ENCODE results near the gene IMMP2L.

DNA sequence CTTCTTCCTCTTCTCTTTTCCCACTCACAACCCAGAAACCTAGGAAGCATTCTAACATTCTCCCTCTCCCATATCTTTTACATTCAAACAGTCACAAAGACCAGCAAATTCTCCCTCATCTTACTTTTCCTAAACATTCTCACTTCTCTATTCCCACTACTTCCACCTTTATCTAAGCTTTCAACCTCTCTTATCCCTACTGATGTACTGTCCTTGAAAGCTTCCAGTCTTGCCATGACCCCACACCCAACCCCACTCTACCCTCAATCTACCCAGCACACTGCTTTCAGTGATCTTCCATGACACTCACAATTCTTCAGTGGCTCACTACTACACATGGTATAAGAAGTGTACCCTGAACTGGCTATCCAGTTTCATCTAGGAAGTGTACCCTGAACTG is 5.3 kb downstream of the IMMP2L start:
- TF ChIP-seq, protein P1, sequence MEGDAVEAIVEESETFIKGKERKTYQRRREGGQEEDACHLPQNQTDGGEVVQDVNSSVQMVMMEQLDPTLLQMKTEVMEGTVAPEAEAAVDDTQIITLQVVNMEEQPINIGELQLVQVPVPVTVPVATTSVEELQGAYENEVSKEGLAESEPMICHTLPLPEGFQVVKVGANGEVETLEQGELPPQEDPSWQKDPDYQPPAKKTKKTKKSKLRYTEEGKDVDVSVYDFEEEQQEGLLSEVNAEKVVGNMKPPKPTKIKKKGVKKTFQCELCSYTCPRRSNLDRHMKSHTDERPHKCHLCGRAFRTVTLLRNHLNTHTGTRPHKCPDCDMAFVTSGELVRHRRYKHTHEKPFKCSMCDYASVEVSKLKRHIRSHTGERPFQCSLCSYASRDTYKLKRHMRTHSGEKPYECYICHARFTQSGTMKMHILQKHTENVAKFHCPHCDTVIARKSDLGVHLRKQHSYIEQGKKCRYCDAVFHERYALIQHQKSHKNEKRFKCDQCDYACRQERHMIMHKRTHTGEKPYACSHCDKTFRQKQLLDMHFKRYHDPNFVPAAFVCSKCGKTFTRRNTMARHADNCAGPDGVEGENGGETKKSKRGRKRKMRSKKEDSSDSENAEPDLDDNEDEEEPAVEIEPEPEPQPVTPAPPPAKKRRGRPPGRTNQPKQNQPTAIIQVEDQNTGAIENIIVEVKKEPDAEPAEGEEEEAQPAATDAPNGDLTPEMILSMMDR (IDR thresholded peaks at IDR 0.05; ENCODE audit: insufficient read depth, low read length, poor library complexity, severe bottlenecking): no peak
- no peak for TF ChIP-seq EZH2phosphoT487 (conservative IDR thresholded peaks at IDR 0.05; ENCODE audit: low read length)

Data from SU-DHL-6 (cell line).